WTC11 (cell line): ENCODE data around the gene CCDC136. TPM values are rescaled to one million over a fixed set of nuclear protein-coding genes. Genes with fewer than 3 reads are reported as not detected.

Source experiments
- ATAC-seq: fragments of 200-7000 bp; cut with Tn5 transposase; 2 replicates; pipeline ENCODE4 v1.10.0; 2021; ENCODE audit warnings: mild to moderate bottlenecking, moderate library complexity
- CTCF ChIA-PET: fragments of 300-600 bp; sonication (Branson Sonifier 250); formaldehyde crosslinking; loops from one replicate; lab custom pipeline; 2021; ENCODE audit warnings: antibody characterized with exemption; lab: Charles Lee
- POLR2A ChIA-PET: fragments of 350-600 bp; sonication (Branson Sonifier 250); formaldehyde crosslinking; loops from one replicate; lab custom pipeline; 2021; ENCODE audit warnings: antibody characterized with exemption; lab: Charles Lee
- DNase-seq: peaks from one replicate; pipeline ENCODE4 v3.0.0; 2021; ENCODE audit warnings: low spot score
- H3K27ac Mint-ChIP-seq: 2 replicates; pipeline ENCODE4 v1.8.0; 2021; ENCODE audit warnings: mixed read lengths
- H3K27me3 Mint-ChIP-seq: 2 replicates; pipeline ENCODE4 v1.8.0; 2021; ENCODE audit warnings: low read depth, mild to moderate bottlenecking, moderate library complexity, mixed read lengths
- H3K36me3 Mint-ChIP-seq: 2 replicates; pipeline ENCODE4 v1.8.0; 2021; ENCODE audit warnings: mixed read lengths
- H3K4me1 Mint-ChIP-seq: 2 replicates; pipeline ENCODE4 v1.8.0; 2022; ENCODE audit warnings: mixed read lengths
- H3K4me3 Mint-ChIP-seq: 2 replicates; pipeline ENCODE4 v1.8.0; 2021; ENCODE audit warnings: mild to moderate bottlenecking, moderate library complexity, mixed read lengths
- H3K9me3 Mint-ChIP-seq: 2 replicates; pipeline ENCODE4 v1.8.0; 2021; ENCODE audit warnings: mixed read lengths
- ATF1 ChIP-seq: sonication (generic); formaldehyde crosslinking; IDR thresholded peaks from 2 replicates; pipeline ENCODE4 v1.8.1; 2023; ENCODE audit warnings: mild to moderate bottlenecking, moderate library complexity, missing genetic modification reagents
- ATF2 ChIP-seq: sonication (generic); formaldehyde crosslinking; IDR thresholded peaks from 2 replicates; pipeline ENCODE4 v1.8.1; 2022; ENCODE audit warnings: low read depth, missing genetic modification reagents, borderline replicate concordance
- ATF3 ChIP-seq: sonication (generic); formaldehyde crosslinking; conservative IDR thresholded peaks from 2 replicates; pipeline ENCODE4 v1.8.1; 2022; ENCODE audit warnings: mild to moderate bottlenecking, missing genetic modification reagents
- CREB1 ChIP-seq: sonication (generic); formaldehyde crosslinking; IDR thresholded peaks from 2 replicates; pipeline ENCODE4 v1.8.0; 2023; ENCODE audit warnings: mild to moderate bottlenecking, missing genetic modification reagents
- ELF4 ChIP-seq: sonication (generic); formaldehyde crosslinking; IDR thresholded peaks from 2 replicates; pipeline ENCODE4 v1.8.1; 2022; ENCODE audit warnings: low read depth, mild to moderate bottlenecking, moderate library complexity, missing genetic modification reagents
- FOXP1 ChIP-seq: sonication (generic); formaldehyde crosslinking; IDR thresholded peaks from 2 replicates; pipeline ENCODE4 v1.8.0; 2022; ENCODE audit warnings: missing genetic modification reagents, mild to moderate bottlenecking, moderate library complexity, borderline replicate concordance
- FOXP4 ChIP-seq: sonication (generic); formaldehyde crosslinking; IDR thresholded peaks from 2 replicates; pipeline ENCODE4 v1.8.0; 2022; ENCODE audit warnings: mild to moderate bottlenecking, missing genetic modification reagents
- GABPB1 ChIP-seq: sonication (generic); formaldehyde crosslinking; IDR thresholded peaks from 2 replicates; pipeline ENCODE4 v1.8.1; 2023; ENCODE audit warnings: mild to moderate bottlenecking, missing genetic modification reagents
- NFE2L1 ChIP-seq: sonication (generic); formaldehyde crosslinking; IDR thresholded peaks from 2 replicates; pipeline ENCODE4 v1.8.1; 2023; ENCODE audit warnings: missing genetic modification reagents
- NR1H2 ChIP-seq: sonication (generic); formaldehyde crosslinking; IDR thresholded peaks from 2 replicates; pipeline ENCODE4 v1.9.0; 2021; ENCODE audit warnings: mild to moderate bottlenecking, moderate library complexity, missing genetic modification reagents
- PRDM15 ChIP-seq: sonication (generic); formaldehyde crosslinking; IDR thresholded peaks from 2 replicates; pipeline ENCODE4 v1.8.0; 2022; ENCODE audit warnings: missing genetic modification reagents
- RELA ChIP-seq: sonication (generic); formaldehyde crosslinking; IDR thresholded peaks from 2 replicates; pipeline ENCODE4 v1.8.1; 2022; ENCODE audit warnings: missing genetic modification reagents, mild to moderate bottlenecking, borderline replicate concordance
- SP1 ChIP-seq: sonication (generic); formaldehyde crosslinking; conservative IDR thresholded peaks from 2 replicates; pipeline ENCODE4 v1.8.1; 2022; ENCODE audit warnings: missing genetic modification reagents
- STAT6 ChIP-seq: sonication (generic); formaldehyde crosslinking; conservative IDR thresholded peaks from 2 replicates; pipeline ENCODE4 v1.8.1; 2023; ENCODE audit warnings: mild to moderate bottlenecking, low read depth, missing genetic modification reagents, moderate library complexity
- TCF7 ChIP-seq: sonication (generic); formaldehyde crosslinking; IDR thresholded peaks from 2 replicates; pipeline ENCODE4 v1.8.0; 2022; ENCODE audit warnings: mild to moderate bottlenecking, low read depth, missing genetic modification reagents, moderate library complexity
- ZMAT4 ChIP-seq: fragments of 250-450 bp; sonication (Bioruptor Pico); IDR thresholded peaks from 2 replicates; pipeline ENCODE4 v1.9.0; 2021; ENCODE audit warnings: mild to moderate bottlenecking
- ZNF423 ChIP-seq: fragments of 250-450 bp; sonication (Bioruptor Pico); IDR thresholded peaks from 2 replicates; pipeline ENCODE4 v2.1.2; 2022; ENCODE audit warnings: mild to moderate bottlenecking, moderate library complexity
- ZNF512 ChIP-seq: sonication (generic); formaldehyde crosslinking; IDR thresholded peaks from 2 replicates; pipeline ENCODE4 v1.8.1; 2022; ENCODE audit warnings: missing genetic modification reagents, borderline replicate concordance
- total RNA-seq: library from RNA; stranded (reverse); gene quantifications from 3 replicates; pipeline ENCODE4 v1.2.3, GENCODE V29; 2021

The CCDC136 gene
- total RNA-seq, 1 experiment from 2014 or later, result 51.0 TPM

- TF ChIP-seq PRDM15 (CRISPR knock-in tag) (no peak), TCF7 (CRISPR knock-in tag) (no peak), STAT6 (CRISPR knock-in tag) (no peak)
Observed at GRCh38 chr7:128778946-128779345, 12.8 kb upstream of the CCDC136 start (continued).

GRCh38 chr7:128781126-128781525 lies 10.6 kb upstream of the CCDC136 start:
- DNase-seq (no peak), ATAC-seq (no peak)
- no peak overlapping the region for H3K4me3 Mint-ChIP-seq
- no peak overlapping the region for H3K27ac Mint-ChIP-seq
- CTCF ChIA-PET, result interaction anchor here (0.7 to 1.8 kb wide), 4 partner anchors 13 to 269 kb away, joined by 3 to 5 read pairs (median 4); no protein-coding TSS in a partner anchor
- POLR2A ChIA-PET, result no interaction called here
- peaks cover 10% of the 10 kb centered on the region for H3K27me3 Mint-ChIP-seq
- H3K36me3 Mint-ChIP-seq, result peaks cover 7% of the 10 kb centered on the region; the same call in 1 of the 2 replicates
- H3K4me1 Mint-ChIP-seq, result peaks cover 10% of the 10 kb centered on the region
- peaks cover 20% of the 10 kb centered on the region for H3K9me3 Mint-ChIP-seq
- TF ChIP-seq ATF2 (no peak), RELA (CRISPR knock-in tag) (no peak), NFE2L1 (CRISPR knock-in tag) (no peak), ZNF512 (no peak), SP1 (no peak), CREB1 (CRISPR knock-in tag) (no peak), PRDM15 (CRISPR knock-in tag) (no peak), ATF3 (CRISPR knock-in tag) (no peak), GABPB1 (CRISPR knock-in tag) (no peak), ELF4 (CRISPR knock-in tag) (no peak), FOXP1 (no peak), ZNF423 (CRISPR knock-in tag) (no peak), FOXP4 (CRISPR knock-in tag) (no peak), ZMAT4 (CRISPR knock-in tag) (no peak), NR1H2 (CRISPR knock-in tag) (no peak), ATF1 (no peak)
